NCI-H1105 (cell line): ENCODE measurements around the gene VAT1L.

Experiments
- DNase-seq: peaks from one replicate; lab custom pipeline; 2025; lab: John Stamatoyannopoulos, UW

VAT1L gene, protein sequence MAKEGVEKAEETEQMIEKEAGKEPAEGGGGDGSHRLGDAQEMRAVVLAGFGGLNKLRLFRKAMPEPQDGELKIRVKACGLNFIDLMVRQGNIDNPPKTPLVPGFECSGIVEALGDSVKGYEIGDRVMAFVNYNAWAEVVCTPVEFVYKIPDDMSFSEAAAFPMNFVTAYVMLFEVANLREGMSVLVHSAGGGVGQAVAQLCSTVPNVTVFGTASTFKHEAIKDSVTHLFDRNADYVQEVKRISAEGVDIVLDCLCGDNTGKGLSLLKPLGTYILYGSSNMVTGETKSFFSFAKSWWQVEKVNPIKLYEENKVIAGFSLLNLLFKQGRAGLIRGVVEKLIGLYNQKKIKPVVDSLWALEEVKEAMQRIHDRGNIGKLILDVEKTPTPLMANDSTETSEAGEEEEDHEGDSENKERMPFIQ

DNA sequence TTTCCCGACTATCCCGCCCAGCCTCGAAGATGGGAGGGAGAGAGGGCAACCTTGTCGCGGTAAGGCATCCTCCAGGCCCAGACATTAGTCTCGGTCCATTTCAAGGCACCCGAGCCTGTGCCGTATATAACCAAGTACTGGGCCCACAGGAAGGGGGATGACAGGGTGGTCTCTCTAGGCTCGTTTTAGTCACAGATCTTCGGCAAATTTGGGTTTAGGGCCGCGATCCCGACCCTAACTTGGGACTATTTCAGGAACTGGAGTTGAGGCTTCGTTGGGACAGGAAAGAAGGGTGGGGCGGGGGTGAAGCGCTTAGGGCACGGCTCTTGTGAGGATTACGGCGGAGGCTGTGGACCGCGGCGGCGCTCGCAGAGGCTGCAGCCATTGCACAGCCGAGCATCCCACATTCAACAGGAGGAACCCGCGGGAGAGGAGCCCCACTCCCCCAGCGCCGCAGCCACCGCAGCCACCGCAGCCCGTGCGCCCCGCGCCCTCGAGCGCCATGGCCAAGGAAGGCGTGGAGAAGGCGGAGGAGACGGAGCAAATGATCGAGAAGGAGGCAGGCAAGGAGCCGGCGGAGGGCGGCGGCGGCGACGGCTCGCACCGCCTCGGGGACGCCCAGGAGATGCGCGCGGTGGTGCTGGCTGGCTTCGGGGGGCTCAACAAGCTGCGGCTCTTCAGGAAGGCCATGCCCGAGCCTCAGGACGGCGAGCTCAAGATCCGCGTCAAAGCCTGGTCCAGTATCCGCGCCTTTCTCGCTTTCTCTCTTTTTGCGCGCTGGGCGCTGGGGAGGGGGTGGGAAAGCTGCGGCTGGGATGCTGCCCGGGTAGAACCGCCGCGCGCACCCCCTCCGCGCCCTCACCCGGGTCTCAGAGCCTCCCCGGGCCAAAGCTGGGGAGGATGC is at the start of gene VAT1L:
Gene VAT1L (plus strand): TSS at position 384 of the 904 bp plus-strand sequence. CDS start 119 bp downstream, at position 503.
- no peak for DNase-seq

DNA sequence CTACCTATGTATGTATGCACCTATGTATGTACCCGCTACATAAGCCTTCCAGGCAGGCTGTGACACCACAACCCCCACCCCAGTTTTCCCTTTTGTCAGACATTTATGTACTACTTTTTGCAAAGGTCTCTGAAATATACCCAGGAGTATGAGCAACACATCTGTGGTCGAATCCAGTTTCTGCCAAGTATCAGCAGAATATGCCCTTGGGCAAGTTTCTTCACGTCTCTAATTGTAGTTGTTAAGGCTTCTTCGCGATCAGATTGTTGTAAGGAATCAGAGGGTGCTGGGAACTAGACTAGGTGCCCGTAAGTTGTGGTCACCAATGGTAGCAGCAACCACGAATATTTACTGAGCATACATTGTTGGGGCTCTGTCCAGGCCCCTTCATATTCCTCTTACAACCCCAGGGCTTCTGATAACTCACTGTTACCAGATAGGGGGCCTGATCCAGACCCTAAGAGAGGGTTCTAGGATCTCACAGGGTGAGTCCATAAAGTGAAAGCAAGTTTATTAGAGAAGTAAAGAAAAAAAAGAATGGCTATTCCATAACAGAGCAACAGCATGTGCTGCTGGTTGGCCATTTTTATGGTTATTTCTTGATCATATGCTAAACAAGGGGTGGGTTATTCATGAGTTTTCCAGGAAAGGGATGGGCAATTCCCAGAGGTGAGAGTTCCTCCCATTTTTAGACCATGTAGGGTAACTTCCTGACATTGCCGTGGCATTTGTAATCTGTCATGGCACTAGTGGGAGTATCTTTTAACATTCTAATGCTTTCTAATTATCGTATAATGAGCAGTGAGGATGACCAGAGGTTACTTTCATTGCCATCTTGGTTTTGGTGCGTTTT is 49.4 kb upstream of the VAT1L start:
- no peak for DNase-seq

DNA sequence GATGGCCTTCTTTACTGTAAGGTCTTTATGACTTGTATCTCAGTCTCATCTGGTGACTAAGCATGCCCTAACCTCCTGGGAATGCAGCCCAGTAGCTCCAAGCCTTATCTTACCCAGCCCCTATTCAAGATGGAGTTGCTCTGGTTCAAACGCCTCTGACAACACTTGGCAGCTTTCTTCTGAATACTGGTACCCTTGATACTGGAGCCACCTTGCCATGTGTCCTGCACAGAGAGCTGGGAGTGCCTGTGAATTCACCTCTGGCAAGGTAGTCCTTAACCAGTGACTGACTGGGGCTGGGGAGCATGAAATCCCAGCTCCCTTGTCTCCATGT is 48.8 kb upstream of the VAT1L start:
- no peak for DNase-seq

DNA sequence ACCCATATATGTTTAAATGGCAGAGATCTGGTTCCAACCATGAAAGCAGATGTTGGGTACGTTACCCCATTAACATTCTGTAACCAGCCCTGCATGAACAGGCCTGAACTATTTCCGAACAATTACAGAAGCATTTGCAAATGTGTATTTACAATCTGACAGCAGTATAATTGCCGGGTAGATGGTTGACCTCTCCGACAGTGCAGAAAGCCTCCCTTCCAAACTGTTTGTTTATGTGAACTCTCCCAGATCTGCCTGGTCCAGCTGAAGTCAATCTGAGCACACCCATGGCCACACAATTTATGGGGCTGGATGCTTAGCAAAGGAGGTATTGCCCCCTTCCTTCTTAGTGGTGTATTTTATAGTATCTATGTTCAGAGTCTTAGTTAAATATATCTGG is 44.2 kb upstream of the VAT1L start:
- DNase-seq = no peak

DNA sequence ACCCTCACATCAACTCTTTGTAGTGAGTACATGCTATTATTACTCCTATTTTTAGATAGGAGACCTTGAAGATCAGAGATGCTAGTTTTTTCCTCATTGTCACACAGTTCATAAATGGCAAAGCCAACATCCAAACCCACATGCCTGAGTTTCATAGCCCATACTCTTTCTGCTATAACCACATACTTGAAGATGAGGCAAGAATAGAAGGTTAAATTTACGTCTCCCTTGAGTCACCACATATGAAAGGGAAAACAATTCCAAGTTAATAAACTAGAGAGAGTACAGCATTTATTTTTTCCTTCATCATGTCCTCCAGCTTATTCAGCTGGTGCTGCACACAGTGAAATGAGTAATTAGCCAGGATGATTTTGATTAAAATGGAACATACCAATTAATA is 42.4 kb upstream of the VAT1L start:
- no peak for DNase-seq

DNA sequence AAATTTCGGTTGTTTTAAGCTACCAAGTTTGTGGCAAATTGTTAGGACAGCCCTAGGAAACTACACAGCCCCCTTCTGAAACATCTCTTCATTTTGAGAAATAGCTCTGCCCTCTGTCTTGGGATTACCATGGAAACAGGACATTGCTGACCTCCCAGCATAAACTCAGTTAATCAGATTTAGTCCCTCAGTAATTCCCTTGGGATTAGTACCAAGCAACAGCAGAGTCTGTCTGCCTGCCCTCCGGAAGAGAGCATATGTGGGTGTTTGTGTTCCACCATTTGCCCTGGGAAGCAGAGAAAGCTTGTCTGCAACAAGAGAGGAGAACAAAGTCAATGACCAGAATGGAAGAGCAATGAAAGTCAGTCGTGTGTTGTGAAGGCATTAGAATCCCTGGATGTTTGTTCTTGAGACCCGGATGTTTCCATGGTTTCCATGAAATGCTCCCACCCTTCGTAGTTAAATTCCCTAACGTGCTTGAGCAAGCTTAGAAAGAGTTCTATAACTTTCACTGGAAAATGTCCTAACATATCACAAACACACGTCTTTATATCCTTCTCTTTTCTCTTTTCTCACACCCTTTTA is 39.9 kb upstream of the VAT1L start:
- DNase-seq = no peak

DNA sequence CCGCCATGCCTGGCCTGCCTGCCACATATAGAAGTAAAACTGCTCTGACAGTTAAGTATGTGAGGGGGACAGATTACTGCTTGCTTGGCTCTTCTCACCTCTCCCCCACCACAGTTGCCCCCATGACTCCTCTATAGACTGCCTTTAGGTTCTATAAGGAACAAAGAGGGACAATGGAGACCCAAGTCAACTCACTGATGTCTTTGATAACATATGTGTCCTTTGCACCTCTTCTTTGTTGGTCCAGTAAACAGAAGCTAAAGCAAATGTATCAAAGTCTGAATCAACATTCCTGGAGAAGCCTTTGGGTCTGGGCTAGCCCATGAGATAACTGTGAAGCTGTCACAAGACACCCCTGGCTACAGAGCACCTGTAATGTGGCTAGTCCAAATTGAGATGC is 38.9 kb upstream of the VAT1L start:
- no peak for DNase-seq

DNA sequence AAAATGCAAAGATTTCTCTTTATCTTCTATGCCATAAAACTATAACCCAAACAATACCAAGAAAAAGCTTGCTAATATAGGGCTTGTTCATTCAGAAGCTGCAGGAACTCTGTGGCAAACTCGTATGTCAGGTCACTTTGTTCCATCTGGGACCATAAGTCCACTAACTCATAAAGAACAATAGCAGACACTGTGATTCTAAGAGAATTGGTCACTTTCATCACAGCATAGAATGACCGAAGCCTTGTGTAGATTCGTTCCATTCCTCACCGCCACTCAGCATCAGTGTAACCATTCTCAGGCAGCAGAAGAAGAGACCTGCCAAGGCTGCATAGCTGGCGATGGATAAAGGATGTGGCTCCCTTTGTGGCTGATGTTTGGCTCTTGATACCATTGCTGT is 30.3 kb upstream of the VAT1L start:
- DNase-seq = no peak

DNA sequence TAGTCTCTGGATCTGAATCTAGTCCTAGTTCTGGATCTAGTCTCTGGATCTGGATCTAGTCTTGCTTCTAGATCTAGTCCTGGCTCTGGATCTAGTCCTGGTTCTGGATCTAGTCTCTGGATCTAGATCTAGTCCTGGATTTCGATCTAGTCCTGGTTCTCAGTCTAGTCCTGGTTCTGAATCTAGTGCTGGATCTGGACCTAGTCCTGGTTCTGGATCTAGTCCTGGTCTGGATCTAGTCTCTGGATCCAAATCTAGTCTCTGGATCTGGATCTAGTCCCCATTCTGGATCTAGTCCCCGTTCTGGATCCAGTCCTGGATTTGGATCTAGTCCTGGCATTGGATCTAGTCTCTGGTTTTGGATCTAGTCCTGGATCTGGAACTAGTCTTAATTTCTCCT is 29.9 kb upstream of the VAT1L start:
- no peak for DNase-seq

DNA sequence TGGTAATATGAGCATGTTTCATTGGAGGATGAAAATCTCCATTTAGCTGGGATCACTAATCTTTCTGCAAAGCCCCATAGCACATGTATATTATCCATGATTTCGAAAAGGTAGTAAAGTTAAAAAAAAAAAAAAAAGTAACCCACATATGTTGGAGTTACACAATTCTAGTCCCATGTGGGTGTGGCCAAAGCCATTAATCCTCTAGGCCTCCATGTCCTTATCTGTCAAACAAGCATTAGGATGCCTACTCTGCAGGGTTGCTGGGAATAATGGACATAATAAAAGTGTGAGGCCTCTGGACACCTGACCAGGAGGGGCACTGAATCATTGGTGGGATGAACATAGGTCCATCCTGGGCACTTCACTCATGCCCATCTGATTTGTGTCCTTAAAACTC is 29.2 kb upstream of the VAT1L start:
- DNase-seq = no peak

DNA sequence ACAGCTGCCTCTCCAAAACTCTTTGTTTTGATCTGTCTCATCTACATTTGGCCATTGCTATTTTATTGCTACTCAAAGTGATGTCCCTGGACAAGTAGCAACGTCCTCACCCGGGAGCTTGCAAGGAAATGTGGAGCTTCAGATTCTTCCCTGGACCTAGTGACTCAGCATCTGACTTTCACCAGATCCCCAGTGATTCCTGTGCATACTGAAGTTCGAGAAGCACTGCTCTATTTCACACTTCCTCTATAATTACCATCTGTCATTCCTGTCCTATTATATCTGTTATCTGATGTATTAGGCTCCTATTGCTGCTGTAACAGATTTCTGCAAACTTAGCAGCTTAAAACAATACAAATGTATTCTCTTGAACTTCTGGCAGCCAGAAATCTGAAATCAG is 28.5 kb upstream of the VAT1L start:
- no peak for DNase-seq

DNA sequence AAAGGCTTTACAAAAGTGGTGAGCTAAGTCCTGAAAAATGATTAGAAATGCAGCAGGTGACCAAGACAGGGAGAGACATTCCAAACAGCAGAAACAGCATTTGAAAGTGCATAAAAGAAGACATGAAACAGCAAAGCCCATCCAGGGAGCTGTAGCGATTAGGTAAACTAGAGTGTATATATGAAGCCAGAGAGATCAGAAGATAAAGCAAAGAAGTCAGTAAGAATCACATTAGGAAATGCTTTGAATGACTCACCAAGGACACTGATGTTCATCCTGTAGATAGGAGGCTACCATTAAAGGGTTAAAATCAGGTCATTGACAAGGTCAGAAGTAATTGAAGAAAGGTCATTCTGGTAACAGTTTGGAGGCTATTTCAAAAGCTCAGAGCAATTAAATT is 27.6 kb upstream of the VAT1L start:
- no peak for DNase-seq

DNA sequence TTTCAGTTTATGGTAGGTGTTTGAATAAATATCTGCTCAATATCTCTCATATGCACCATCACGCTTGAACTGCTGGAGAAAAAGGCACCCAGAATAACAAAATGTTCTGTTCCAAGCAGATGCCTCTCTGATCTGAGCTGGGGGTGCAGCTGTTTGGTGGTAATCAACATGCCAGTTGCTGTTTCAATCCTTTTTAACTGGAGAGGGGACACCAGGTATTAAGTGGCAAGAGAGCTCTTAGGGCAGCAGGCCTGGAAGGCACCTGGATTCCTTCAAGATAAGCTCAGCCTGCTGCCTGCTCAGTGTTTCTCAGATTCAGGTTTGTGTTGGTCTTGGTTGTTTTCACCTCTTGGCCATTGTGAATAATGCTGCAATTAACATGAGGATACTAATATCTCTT is 27.2 kb upstream of the VAT1L start:
- no peak for DNase-seq

DNA sequence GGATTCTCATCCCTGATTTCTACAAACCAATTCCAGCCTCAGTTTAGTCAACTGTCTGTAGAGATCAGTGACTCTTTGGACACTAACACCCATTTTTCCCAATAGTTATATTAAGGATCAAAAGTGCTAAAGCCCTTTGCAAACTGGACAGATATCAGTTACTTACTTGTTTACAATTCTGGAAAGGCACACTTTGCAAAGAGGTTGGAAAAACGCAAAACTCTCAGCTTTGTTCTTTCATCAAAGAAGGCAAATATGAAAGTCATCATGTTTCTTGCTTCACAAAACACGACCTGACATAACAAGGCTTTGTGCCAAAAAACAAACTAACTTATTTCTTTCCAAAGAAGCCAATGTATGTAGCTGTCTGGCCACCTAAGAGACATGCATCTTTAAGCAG is 26.1 kb upstream of the VAT1L start:
- no peak for DNase-seq

DNA sequence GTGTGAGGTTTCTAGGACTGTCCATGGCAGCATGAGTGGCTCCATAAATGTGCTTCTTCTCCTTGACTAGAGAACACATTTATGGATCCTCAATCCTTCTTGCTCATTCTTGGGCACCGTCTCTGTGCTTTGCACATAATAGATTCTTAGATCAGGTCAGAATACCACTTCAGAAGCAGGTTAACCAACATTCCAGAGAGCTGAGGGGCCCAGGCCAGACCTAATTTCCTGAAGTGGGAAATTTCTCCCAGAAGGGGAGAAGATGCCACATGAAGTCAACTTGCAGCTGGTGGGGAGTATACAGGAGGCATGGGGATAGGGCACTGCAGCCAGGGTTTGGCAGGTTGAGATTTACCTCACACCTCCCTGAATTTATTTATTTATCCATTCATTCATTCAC is 24.4 kb upstream of the VAT1L start:
- no peak for DNase-seq

DNA sequence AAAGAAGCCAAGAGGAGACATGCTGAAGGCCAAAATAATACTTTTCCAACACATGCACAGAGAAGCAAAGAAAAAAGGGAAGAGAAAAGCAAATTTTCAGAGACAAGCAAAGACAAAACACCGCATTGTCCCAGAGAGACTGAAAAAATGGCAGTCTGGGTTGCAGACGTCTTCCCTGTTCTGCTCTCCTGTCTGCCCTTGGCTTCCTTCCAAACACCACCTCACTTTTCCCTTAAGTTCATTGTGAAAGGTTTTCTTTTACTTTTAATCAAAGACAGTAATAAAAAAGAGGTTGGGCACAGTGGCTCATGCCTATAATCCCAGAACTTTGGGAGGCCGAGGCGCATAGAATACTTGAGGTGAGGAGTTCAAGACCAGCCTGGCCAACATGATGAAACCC is 21.2 kb upstream of the VAT1L start:
- no peak for DNase-seq

DNA sequence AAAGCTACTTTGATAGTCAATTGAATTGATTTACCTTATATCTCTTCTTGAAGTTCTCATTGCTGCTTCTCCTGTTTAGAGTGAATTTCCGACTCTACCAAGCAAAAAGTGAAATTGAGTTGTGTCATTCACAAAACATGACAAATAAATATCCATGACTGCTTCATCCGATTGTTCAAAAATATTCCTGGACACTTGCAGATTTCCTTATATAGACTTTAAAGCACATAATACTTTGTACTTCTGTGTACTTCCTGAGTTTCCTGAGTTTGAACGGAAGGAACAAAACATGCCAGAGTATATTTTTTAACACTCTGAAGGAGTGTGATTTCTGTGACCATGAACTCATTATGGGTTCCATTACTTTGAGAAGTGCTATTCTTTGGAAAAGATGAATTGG is 20.5 kb upstream of the VAT1L start:
- no peak for DNase-seq

DNA sequence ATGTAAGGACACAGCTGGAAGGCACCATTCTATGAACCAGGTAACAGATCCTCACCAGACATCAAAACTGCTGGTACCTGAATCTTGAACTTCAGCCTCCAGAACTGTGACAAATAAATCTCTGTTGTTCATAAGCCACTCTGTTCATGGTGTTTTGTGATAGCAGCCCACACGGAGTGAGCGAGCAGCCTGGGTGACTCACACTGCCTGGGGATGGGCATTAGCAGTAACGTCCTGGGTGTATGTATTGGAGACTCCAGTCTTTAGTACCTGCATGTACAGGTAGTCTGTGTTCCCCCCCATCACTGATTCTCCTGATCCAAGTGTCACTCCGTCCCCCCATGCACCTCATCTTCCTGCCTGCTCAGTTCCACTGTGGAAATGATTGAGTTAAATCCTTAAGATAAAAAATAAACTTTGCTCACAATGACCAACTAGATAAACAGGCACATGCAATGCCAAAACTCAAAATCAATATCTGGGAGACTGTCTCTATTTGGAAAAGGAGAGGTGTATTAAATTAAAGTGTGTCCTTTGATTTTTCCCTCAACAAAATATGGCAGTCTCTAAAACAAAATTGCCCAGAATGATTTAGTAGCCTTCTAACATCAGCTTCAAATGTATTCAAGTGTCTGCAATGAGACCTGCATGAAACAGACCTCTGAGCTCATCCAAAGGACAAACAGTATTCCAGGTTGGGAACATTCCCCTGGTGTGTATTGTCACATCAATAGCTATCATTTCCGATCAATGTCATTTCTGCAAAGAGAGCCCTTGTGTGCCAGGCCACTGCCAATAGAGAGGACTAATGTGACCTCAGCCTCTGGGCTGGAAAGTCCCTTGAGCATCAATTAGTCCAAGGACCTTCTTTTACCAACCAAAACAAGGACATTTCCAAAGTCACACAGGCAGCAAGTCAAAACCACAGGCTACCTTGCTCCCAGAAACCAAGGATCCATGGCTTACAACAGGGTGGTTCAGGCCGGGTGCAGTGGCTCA is 12.2 kb upstream of the VAT1L start:
- no peak for DNase-seq

DNA sequence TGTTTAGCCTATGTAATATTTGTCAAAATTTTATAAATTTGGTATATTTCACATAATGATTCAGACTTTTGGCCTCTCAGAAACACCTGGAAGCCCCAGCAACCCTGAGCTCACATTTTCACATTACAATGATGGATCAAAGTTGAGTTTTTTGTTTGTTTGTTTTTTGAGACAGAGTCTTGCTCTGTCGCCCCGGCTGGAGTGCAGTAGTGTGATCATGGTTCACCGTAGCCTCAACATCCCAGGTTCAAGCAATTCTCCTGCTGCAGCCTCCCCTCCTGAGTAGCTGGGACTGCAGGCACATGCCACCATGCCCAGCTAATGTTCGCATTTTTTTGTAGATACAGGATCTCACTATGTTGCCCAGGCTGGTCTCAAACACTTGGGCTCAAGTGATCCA is 10.6 kb upstream of the VAT1L start:
- DNase-seq = no peak

DNA sequence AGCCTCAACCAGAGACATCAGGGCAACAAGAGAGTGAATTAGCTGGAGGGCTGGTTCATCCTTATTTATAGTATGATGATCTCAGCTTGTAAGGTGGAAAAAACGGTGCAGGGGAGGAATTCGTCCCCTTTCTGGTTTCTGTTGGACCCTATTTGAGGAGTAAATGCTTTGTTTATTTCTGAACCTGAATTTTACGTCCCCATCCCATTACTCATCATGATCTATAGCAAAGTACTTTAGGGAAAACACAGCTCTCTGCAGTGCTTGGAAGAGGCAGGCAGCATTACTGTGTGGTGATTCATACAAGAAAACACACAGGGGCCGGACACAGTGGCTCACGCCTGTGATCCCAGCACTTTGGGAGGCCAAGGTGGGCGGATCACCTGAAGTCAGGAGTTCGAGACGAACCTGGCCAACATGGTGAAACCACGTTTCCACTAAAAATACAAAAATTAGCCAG is 8.0 kb upstream of the VAT1L start:
- DNase-seq = no peak

DNA sequence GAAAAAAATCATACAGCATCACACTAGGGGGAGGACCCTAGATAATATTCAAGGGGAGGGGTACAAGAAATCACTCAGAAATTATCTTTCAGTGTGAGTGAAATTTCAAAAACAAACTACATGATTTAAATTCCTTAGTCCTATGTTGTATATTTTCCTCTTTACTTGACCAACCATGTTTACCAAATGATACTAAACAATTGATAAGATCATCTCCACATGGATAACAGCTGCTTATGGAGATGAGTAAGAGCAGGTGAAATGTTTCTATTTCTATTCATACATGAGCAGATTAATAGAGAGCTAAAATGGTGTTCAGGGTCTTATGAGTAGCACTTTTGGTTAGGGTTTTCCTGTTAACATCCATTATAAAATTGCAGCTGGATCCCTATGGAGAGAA is 7.3 kb upstream of the VAT1L start:
- no peak for DNase-seq
